Gastrocnemius medialis (tissue), 4 donors: ENCODE results near the gene CLDND2. TPM values are rescaled to one million over a fixed set of nuclear protein-coding genes. Genes with fewer than 3 reads are reported as not detected.

Experiments
- ATAC-seq, 2 donors: fragments of 150-250 bp; one replicate each; pipeline ENCODE4 v1.9.1; 2016
- DNase-seq, 2 donors: peaks; one replicate each; pipeline ENCODE4 v3.0.0-alpha.2; 2019
- H3K27ac ChIP-seq, 4 donors: fragments of 200-600 bp; sonication (generic); 1 replicate in 1 of 4; 2 replicates in 3 of 4; pipeline ENCODE4 v1.5.1; 2016 to 2018; ENCODE audit warnings: mild to moderate bottlenecking in 2 of 4, moderate library complexity in 1 of 4
- H3K27me3 ChIP-seq, 3 donors: fragments of 200-600 bp; sonication (generic) in 2 of 3; 1 replicate in 1 of 3; 2 replicates in 2 of 3; pipeline versions ENCODE4 v1.5.1 to v1.6.0; 2016 to 2019; ENCODE audit warnings: mild to moderate bottlenecking in 1 of 3, moderate library complexity in 1 of 3
- H3K36me3 ChIP-seq, 2 donors: fragments of 200-600 bp; sonication (generic) in 1 of 2; one replicate each; pipeline ENCODE4 v1.5.1; 2017 to 2018
- H3K4me1 ChIP-seq, 2 donors: fragments of 200-600 bp; sonication (generic) in 1 of 2; one replicate each; pipeline ENCODE4 v1.5.1; 2016 to 2017; ENCODE audit warnings: mild to moderate bottlenecking in 2 of 2
- H3K4me3 ChIP-seq, 4 donors: fragments of 200-600 bp; sonication (generic) in 3 of 4; 1 replicate in 1 of 4; 2 replicates in 3 of 4; pipeline ENCODE4 v1.5.1; 2016 to 2019; ENCODE audit warnings: mild to moderate bottlenecking in 2 of 4
- H3K9me3 ChIP-seq, 3 donors: fragments of 200-600 bp; sonication (generic) in 2 of 3; 1 replicate in 1 of 3; 2 replicates in 2 of 3; pipeline ENCODE4 v1.5.1; 2016 to 2019
- POLR2A ChIP-seq, 2 donors: fragments of 450-650 bp; IDR thresholded peaks; one replicate each; pipeline ENCODE4 v1.6.1; 2017; ENCODE audit warnings: antibody characterized with exemption in 2 of 2, mild to moderate bottlenecking in 2 of 2, moderate library complexity in 2 of 2
- in situ Hi-C, 4 donors: fragments of 200-750 bp; cut with MboI; loops; one replicate each; pipeline versions ENCODE4 v1.15.0 to v1.8.0; 2017; ENCODE audit warnings: low sequenced_read_pairs in 4 of 4
- intact Hi-C: fragments of 100-400 bp; cut with DNase I; formaldehyde crosslinking; loops from one replicate; pipeline ENCODE4 v1.15.1; 2023; ENCODE audit warnings: low total_unique reads
- total RNA-seq, 4 donors: library from RNA; depleted of rRNA; stranded (reverse); fragments of >200 nt; gene quantifications; one replicate each; pipeline versions ENCODE4 v1.1.0 to v1.2.3, GENCODE V29; 2016
- TF ChIP-seq, protein P1 (sequence below), 5 experiments: fragments of 450-650 bp in 3 of 5; fragments of 200-600 bp in 2 of 5; sonication (generic) in 2 of 5; IDR thresholded peaks in 4 of 5; conservative IDR thresholded peaks in 1 of 5; 1 replicate in 4 of 5; 2 replicates in 1 of 5; pipeline ENCODE4 v1.5.1; 2016 to 2019; ENCODE audit warnings: antibody characterized with exemption in 5 of 5, mild to moderate bottlenecking in 3 of 5, moderate library complexity in 3 of 5

CLDND2 gene
- total RNA-seq, 4 donors from 2014 or later, result not detected

DNA sequence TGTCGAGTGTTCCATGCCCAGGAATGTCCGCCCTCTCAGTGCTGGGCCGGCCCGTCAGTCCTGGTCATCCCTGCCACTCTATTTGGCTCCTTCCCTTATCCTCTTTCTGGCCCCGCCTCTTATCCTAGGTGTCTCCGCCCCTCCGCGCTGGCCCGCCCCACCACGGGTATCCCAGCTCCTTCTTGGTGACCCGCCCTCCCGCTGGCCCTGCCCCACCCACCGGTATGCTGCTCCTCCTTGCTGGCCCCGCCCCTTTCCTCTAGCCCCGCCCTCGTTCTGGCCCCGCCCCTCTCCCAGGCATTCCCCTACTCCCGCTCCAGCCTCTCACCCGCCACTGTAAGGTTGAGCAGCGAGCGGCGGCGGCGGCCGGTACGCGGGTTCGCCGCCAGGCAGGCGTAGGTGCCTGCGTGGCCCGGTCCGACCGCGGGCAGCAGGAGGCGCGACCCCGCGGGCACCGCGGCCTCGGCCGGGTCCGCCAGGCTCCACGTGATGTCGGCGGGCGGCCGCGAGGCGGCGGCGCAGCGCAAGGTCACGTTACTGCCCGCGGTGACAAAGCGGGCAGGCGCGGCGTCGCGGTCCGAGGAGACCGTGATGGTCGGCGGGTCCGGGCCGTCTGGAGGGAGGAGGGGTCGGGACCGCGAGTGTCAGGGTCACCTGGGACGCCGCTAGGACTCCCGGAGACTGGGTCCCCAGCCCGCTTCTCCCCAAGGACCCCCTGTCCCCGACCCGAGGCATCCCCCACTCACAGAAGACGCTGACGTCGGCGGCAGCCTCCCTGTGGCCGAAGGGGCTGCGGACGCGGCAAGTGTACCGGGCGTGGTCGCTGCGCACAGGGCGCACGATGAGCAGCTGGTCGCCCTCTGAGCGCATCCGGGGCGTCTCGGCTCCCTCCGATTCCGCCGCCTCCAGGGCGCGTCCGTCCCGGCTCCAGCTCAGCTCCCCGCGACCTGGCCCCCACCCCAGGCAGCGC is 28.8 kb downstream of the CLDND2 start:
- H3K27me3 ChIP-seq, result peaks cover 0 to 9% (median 0%) of the 10 kb centered on the region in 3 donors
- ATAC-seq (peak; percentile 90 to 91), DNase-seq (peak; percentile 94 to 97)
- in situ Hi-C loops (loop anchor here in 1 of 4 donors (5.0 kb wide), 1 partner anchor 57 kb away; no protein-coding TSS in a partner anchor), intact Hi-C loops (loop anchor here (1.0 to 5.0 kb wide), 4 partner anchors 27 to 254 kb away; partner anchors contain the start of gene ZNF175)
- H3K36me3 ChIP-seq, result peaks cover 0 to 6% of the 10 kb centered on the region in 2 donors
- peak overlapping the region; percentile 45 to 65 (median 56) for H3K27ac ChIP-seq
- H3K9me3 ChIP-seq, result no peaks in the 10 kb centered on the region
- TF ChIP-seq POLR2A (IDR thresholded peaks at IDR 0.05), result peak; percentile 65 to 69
- TF ChIP-seq, protein P1, sequence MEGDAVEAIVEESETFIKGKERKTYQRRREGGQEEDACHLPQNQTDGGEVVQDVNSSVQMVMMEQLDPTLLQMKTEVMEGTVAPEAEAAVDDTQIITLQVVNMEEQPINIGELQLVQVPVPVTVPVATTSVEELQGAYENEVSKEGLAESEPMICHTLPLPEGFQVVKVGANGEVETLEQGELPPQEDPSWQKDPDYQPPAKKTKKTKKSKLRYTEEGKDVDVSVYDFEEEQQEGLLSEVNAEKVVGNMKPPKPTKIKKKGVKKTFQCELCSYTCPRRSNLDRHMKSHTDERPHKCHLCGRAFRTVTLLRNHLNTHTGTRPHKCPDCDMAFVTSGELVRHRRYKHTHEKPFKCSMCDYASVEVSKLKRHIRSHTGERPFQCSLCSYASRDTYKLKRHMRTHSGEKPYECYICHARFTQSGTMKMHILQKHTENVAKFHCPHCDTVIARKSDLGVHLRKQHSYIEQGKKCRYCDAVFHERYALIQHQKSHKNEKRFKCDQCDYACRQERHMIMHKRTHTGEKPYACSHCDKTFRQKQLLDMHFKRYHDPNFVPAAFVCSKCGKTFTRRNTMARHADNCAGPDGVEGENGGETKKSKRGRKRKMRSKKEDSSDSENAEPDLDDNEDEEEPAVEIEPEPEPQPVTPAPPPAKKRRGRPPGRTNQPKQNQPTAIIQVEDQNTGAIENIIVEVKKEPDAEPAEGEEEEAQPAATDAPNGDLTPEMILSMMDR (IDR thresholded peaks at IDR 0.05 in 4 of 5, conservative IDR thresholded peaks at IDR 0.05 in 1 of 5), result peak; percentile 10 to 57 (median 36)
- peaks cover 4 to 17% of the 10 kb centered on the region in 2 donors for H3K4me1 ChIP-seq
- H3K4me3 ChIP-seq, result peak overlapping the region; percentile 49 to 60 (median 55)

DNA sequence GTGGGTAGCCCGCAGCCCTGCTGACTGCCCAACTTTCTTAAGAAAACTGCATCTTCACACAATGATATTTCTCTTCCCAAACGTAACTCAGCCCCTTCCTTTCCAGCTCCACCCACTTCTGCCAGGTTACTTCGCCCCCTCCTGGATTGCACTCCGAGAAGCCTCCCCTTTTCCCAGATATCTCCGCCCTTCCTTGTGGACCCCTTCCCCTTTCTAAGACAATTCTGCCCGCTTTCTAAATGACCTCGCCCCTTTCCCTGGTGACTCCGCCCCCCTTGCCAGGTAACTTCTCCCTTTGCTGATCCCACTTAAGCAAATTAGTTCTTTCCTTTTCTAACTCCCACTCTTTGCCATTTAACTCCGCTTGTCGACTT is 29.5 kb downstream of the CLDND2 start:
- no peak for DNase-seq

DNA sequence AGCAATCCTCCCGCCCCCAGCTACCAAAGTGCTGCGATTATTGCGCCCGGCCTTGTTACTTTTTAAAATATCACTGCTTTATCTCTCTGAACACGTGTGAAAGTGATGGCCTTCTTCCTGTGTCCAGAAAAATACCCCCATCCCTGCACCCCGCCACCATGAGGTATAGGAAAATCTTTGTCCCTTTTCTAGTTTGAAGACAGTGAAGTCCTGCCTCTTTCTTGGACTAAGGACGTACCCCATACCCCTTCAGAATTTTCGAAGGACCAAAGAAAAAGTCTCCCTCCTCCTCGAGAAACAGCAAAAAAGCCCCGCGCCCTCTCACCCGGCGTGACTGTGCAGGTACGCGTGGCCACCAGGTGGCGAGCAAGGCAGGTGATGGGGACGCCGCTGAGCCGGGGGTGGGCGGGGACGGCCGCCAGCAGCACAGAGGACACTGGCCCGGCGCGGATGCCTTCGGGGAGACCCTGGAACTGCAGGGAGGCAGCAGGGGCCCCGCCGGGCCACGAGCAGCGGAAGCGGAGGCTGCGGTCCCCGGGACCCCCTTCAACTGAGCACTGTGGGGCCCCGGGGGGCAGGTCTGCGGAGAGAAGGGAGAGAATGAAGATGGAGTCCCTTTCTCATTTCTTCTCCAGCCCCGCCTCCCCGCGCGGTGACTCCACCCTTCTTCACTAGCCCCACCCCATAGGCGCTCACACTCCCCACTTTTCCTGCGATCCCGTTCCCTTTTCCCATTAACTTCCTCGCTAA is 30.1 kb downstream of the CLDND2 start:
- intact Hi-C loops (loop anchor here (1.0 to 5.0 kb wide), 5 partner anchors 29 to 256 kb away; partner anchors contain the start of gene ZNF175), in situ Hi-C loops (loop anchor here in 1 of 4 donors (5.0 kb wide), 1 partner anchor 59 kb away; no protein-coding TSS in a partner anchor)
- peak; percentile 36 to 48 for DNase-seq
- H3K27me3 ChIP-seq, result peaks cover 0 to 9% (median 0%) of the 10 kb centered on the region in 3 donors
- H3K27ac ChIP-seq, result peak overlapping the region in 2 of 4 donors; percentile 39 to 59
- TF ChIP-seq POLR2A (IDR thresholded peaks at IDR 0.05), result no peak
- TF ChIP-seq, protein P1 (IDR thresholded peaks at IDR 0.05 in 4 of 5, conservative IDR thresholded peaks at IDR 0.05 in 1 of 5), result peak; percentile 45 to 92 (median 85)
- no peaks in the 10 kb centered on the region for H3K36me3 ChIP-seq
- H3K9me3 ChIP-seq, result no peaks in the 10 kb centered on the region
- H3K4me1 ChIP-seq, result peaks cover 4 to 17% of the 10 kb centered on the region in 2 donors
- ATAC-seq, result peak; percentile 47 to 54
- H3K4me3 ChIP-seq, result peak overlapping the region; percentile 49 to 60 (median 55)

More for the DNA sequence above, 29.5 kb downstream of the CLDND2 start:
- in situ Hi-C loops (loop anchor here in 1 of 4 donors (5.0 kb wide), 1 partner anchor 58 kb away; no protein-coding TSS in a partner anchor), intact Hi-C loops (loop anchor here (1.0 to 5.0 kb wide), 4 partner anchors 28 to 255 kb away; partner anchors contain the start of gene ZNF175)
- Histone ChIP-seq H3K27me3 (peaks cover 0 to 9% (median 0%) of the 10 kb centered on the region in 3 donors), H3K9me3 (no peaks in the 10 kb centered on the region), H3K4me3 (peak overlapping the region; percentile 49 to 60 (median 55)), H3K36me3 (no peaks in the 10 kb centered on the region), H3K27ac (peak overlapping the region in 3 of 4 donors; percentile 9 to 59 (median 39)), H3K4me1 (peaks cover 4 to 17% of the 10 kb centered on the region in 2 donors)
- peak in 1 of 2 donors; percentile 3 for ATAC-seq
- no peak for TF ChIP-seq POLR2A (IDR thresholded peaks at IDR 0.05)
- TF ChIP-seq, protein P1 (IDR thresholded peaks at IDR 0.05 in 4 of 5, conservative IDR thresholded peaks at IDR 0.05 in 1 of 5), result no peak
